Right lobe of liver (tissue), 4 donors: ENCODE measurements around the gene ATP6V0E1.

Experiments used
- POLR2A ChIP-seq: fragments of 450-650 bp; IDR thresholded peaks from one replicate; pipeline ENCODE4 v1.6.1; 2017; ENCODE audit warnings: antibody characterized with exemption, mild to moderate bottlenecking
- TF ChIP-seq, protein P1 (sequence below), 4 donors: fragments of 200-600 bp in 3 of 4; fragments of 450-650 bp in 1 of 4; IDR thresholded peaks; one replicate each; pipeline versions ENCODE4 v1.5.1 to v1.8.0; 2016 to 2022; ENCODE audit warnings: antibody characterized with exemption in 4 of 4, mild to moderate bottlenecking in 2 of 4
- donor health status: DM: no; HTN: no; CAD: no.
- donor health status: DM: no; HTN: no; CAD: no.
- donor health status: DM: no; HTN: yes; CAD: no.

DNA sequence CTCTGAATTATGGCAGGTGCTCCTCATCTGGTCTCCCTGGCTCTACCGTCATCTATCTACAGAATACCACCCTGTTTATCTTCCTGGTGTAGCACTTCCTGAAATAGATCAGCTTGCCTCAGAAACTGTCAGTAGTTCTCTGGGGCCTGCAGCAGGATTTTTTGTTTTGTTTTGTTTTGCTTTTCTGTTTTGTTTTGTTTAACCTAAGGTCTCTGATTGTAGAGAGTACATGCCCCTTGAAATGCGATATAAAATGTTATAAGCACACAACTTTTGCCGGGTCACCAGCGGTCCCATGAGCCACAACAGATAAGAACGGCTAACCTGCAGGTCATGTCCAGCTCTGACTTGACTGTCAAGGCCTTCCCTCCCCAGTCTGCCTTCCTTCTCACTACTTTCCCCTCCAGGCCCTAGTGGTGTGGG, 45.9 kb downstream of the ATP6V0E1 start:
- TF ChIP-seq, protein P1, sequence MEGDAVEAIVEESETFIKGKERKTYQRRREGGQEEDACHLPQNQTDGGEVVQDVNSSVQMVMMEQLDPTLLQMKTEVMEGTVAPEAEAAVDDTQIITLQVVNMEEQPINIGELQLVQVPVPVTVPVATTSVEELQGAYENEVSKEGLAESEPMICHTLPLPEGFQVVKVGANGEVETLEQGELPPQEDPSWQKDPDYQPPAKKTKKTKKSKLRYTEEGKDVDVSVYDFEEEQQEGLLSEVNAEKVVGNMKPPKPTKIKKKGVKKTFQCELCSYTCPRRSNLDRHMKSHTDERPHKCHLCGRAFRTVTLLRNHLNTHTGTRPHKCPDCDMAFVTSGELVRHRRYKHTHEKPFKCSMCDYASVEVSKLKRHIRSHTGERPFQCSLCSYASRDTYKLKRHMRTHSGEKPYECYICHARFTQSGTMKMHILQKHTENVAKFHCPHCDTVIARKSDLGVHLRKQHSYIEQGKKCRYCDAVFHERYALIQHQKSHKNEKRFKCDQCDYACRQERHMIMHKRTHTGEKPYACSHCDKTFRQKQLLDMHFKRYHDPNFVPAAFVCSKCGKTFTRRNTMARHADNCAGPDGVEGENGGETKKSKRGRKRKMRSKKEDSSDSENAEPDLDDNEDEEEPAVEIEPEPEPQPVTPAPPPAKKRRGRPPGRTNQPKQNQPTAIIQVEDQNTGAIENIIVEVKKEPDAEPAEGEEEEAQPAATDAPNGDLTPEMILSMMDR (IDR thresholded peaks at IDR 0.05), result no peak
- no peak for TF ChIP-seq POLR2A
